K562 (cell line): ENCODE results near the gene MPLKIP. TPM values are rescaled to one million over a fixed set of nuclear protein-coding genes. Genes with fewer than 3 reads are reported as not detected.
A peak's percentile ranks its signal among the peaks of the same experiment; 100 is the strongest.

Experiments used
- BMI1 ChIP-seq: fragments of 150-350 bp; IDR thresholded peaks from 2 replicates; pipeline ENCODE4 v1.6.1; 2014; ENCODE audit warnings: low read length
- CEBPG ChIP-seq, 3 experiments: fragments of 200-800 bp in 1 of 3; sonication (Bioruptor generic) in 1 of 3; sonication (generic) in 1 of 3; formaldehyde crosslinking in 1 of 3; IDR thresholded peaks in 2 of 3; conservative IDR thresholded peaks in 1 of 3; 2 replicates each; pipeline versions ENCODE4 v1.6.1 to v1.8.0; 2016 to 2022; ENCODE audit warnings: missing compliant biosample characterization in 2 of 3, missing genetic modification characterization in 2 of 3, mild to moderate bottlenecking in 1 of 3, missing genetic modification reagents in 1 of 3
- CHD4 ChIP-seq: fragments of 200-600 bp; sonication (generic); IDR thresholded peaks from 3 replicates; pipeline ENCODE4 v1.6.1; 2012; ENCODE audit warnings: low read depth, mild to moderate bottlenecking, mixed read lengths, low read length, inconsistent platforms; ENCODE audit not compliant: insufficient read depth, insufficient replicate concordance, poor library complexity, severe bottlenecking
- CREBBP ChIP-seq: IDR thresholded peaks from one replicate; pipeline ENCODE4 v1.6.1; 2012; ENCODE audit warnings: low read depth, mild to moderate bottlenecking, control low read depth, inconsistent platforms, low read length
- EP400 ChIP-seq: fragments of 450-650 bp; IDR thresholded peaks from 2 replicates; pipeline ENCODE4 v1.6.1; 2017; ENCODE audit warnings: antibody characterized with exemption, mild to moderate bottlenecking, moderate library complexity
- FOXK1 ChIP-seq: sonication (generic); formaldehyde crosslinking; IDR thresholded peaks from 2 replicates; pipeline ENCODE4 v1.8.0; 2022; ENCODE audit warnings: missing genetic modification reagents, mild to moderate bottlenecking, borderline replicate concordance
- FOXM1 ChIP-seq, 2 experiments: fragments of 450-650 bp in 1 of 2; sonication (generic) in 1 of 2; formaldehyde crosslinking in 1 of 2; IDR thresholded peaks; 2 replicates each; pipeline versions ENCODE4 v1.6.1 to v1.9.0; 2017 to 2022; ENCODE audit warnings: low read depth in 2 of 2, mild to moderate bottlenecking in 2 of 2, missing genetic modification reagents in 1 of 2, moderate library complexity in 1 of 2
- KLF13 ChIP-seq: fragments of 450-650 bp; IDR thresholded peaks from 2 replicates; pipeline ENCODE4 v1.6.1; 2016; ENCODE audit warnings: missing genetic modification characterization, low read depth, mild to moderate bottlenecking, missing compliant biosample characterization, moderate library complexity, borderline replicate concordance
- NR3C1 ChIP-seq: sonication (generic); formaldehyde crosslinking; IDR thresholded peaks from 2 replicates; pipeline ENCODE4 v1.8.1; 2022; ENCODE audit warnings: missing genetic modification reagents
- PHF20 ChIP-seq: fragments of 450-650 bp; IDR thresholded peaks from 2 replicates; pipeline ENCODE4 v1.6.1; 2018; ENCODE audit not compliant: partially characterized antibody
- RBBP5 ChIP-seq: fragments of 200-600 bp; sonication (generic); IDR thresholded peaks from 2 replicates; pipeline ENCODE4 v1.6.1; 2012; ENCODE audit warnings: borderline replicate concordance, mild to moderate bottlenecking, low read length, control low read depth, inconsistent platforms; ENCODE audit not compliant: insufficient read depth, poor library complexity, severe bottlenecking
- SAFB ChIP-seq: fragments of 200-400 bp; formaldehyde crosslinking; IDR thresholded peaks from 2 replicates; pipeline ENCODE4 v1.6.1; 2017; ENCODE audit warnings: low read depth, low read length, borderline replicate concordance
- SIN3A ChIP-seq, 2 experiments: fragments of 150-350 bp in 1 of 2; IDR thresholded peaks; 2 replicates each; pipeline ENCODE4 v1.6.1; 2011 to 2016; ENCODE audit warnings: borderline replicate concordance in 2 of 2, low read depth in 2 of 2, low read length in 2 of 2, mild to moderate bottlenecking in 2 of 2, moderate library complexity in 2 of 2; ENCODE audit not compliant: control insufficient read depth in 1 of 2
- SIX5 ChIP-seq, 2 experiments: IDR thresholded peaks; 2 replicates each; pipeline ENCODE4 v1.6.1; 2011; ENCODE audit warnings: low read length in 2 of 2, borderline replicate concordance in 1 of 2, low read depth in 1 of 2, mild to moderate bottlenecking in 1 of 2, moderate library complexity in 1 of 2; ENCODE audit not compliant: insufficient read depth in 1 of 2
- SMAD4 ChIP-seq: fragments of 250-450 bp; sonication (Bioruptor Pico); conservative IDR thresholded peaks from 2 replicates; pipeline ENCODE4 v1.8.0; 2021; ENCODE audit warnings: inconsistent platforms, mild to moderate bottlenecking, moderate library complexity
- STAT5A ChIP-seq: IDR thresholded peaks from 2 replicates; pipeline ENCODE4 v1.6.1; 2012; ENCODE audit warnings: low read length, inconsistent platforms, borderline replicate concordance
- ZC3H11A ChIP-seq: IDR thresholded peaks from 2 replicates; pipeline ENCODE4 v1.6.1; 2012; ENCODE audit warnings: low read depth, low read length, improper control_type of control experiment
- ZKSCAN1 ChIP-seq: fragments of 150-350 bp; IDR thresholded peaks from 2 replicates; pipeline ENCODE4 v1.6.1; 2016; ENCODE audit warnings: low read depth, low read length
- polyA plus RNA-seq, 8 experiments: library from polyadenylated mRNA; depleted of rRNA in 4 of 8; stranded (reverse) in 5 of 8; unstranded in 3 of 8; fragments of >200 nt; fragmentation: Nextera tagmentation in 2 of 8; fragmentation: Illumina TruSeq in 1 of 8; extraction: Ambion mirVana in 2 of 8; extraction: Trizol in 1 of 8; gene quantifications; 2 replicates each; pipeline versions ENCODE4 v1.2.1 to v1.2.3, GENCODE V29; 2011 to 2014; ENCODE audit warnings: inconsistent platforms in 1 of 8, missing spikeins in 1 of 8
- total RNA-seq, 7 experiments: library from RNA; depleted of rRNA in 6 of 7; stranded (reverse); fragments of >200 nt in 6 of 7; fragmentation: Illumina TruSeq in 2 of 7; extraction: Trizol in 2 of 7; gene quantifications; 2 replicates each; pipeline versions ENCODE4 v1.2.1 to v1.2.3, GENCODE V29; 2011 to 2021; ENCODE audit warnings: low replicate concordance in 1 of 7
- TF ChIP-seq, protein P1 (sequence below): sonication (generic); formaldehyde crosslinking; IDR thresholded peaks from 2 replicates; pipeline ENCODE4 v1.8.1; 2023; ENCODE audit warnings: mild to moderate bottlenecking, missing genetic modification reagents, moderate library complexity
- TF ChIP-seq, protein P2 (sequence below): fragments of 450-650 bp; formaldehyde crosslinking; IDR thresholded peaks from 2 replicates; pipeline ENCODE4 v1.4.0; 2020; ENCODE audit warnings: mild to moderate bottlenecking, moderate library complexity
- TF ChIP-seq, protein P3 (sequence below): IDR thresholded peaks from 3 replicates; pipeline ENCODE4 v1.6.1; 2011; ENCODE audit warnings: borderline replicate concordance, mild to moderate bottlenecking; ENCODE audit not compliant: insufficient read length, insufficient read depth

The MPLKIP gene
- total and polyA plus RNA-seq, 9 of the 15 experiments (the other 6 are each of a cell fraction or from before 2014, with no cell fraction given), result 5.6 to 127 (median 44.2) TPM

DNA sequence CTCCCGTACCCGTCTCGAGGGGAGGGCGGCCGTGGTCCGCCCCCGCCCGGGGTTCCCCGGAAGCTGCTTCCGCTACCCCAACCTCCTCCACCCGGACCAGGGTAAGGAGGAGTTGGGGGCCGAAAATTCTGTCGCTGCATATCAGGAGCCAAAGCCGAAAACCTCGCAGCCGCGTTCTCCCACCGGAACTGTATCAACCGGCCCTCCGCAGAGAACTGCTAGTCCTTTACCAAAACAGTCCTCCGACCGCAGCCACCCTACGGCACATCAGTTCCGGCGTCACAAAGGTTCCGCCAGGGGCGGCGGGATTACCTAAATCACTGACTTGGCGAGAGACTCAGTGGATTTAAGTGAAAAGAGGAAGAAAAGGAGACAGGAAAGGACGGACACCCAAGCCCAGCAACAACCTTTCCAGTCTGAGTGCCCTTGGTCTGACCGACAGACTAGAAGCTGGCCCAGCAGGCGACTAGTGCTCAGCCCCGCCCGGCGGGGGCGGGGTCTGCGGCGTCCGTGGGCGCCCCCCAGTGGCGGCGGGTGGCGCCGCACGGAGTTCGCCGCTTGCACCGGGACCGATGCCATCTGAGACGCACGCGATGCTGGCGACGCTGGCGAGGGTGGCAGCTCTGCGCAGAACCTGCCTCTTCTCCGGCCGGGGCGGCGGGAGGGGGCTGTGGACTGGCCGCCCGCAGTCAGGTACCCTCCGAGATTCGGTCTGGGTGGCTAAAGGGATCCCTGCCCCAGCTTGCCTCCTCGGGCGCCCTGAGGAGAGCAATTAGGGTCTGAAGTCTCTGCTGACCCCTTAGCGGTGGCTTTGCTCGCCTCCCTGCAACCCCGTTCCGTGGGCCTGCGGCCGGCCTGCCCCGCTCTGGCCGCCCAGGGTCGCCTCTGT, at the start of gene MPLKIP, which contains the start of gene SUGCT (continued):
- TF ChIP-seq FOXK1 (CRISPR knock-in tag) (no peak), SIX5 (IDR thresholded peaks at IDR 0.05; ENCODE audit: borderline replicate concordance in 1 of 2, insufficient read depth in 1 of 2, low read depth in 1 of 2, low read length in 2 of 2) (peak; percentile 47 to 52; a peak in 2 of 4 replicates), CEBPG (CRISPR knock-in tag; IDR thresholded peaks at IDR 0.05) (no peak), CEBPG (tag; conservative IDR thresholded peaks at IDR 0.05 in 1 of 2, IDR thresholded peaks at IDR 0.05 in 1 of 2) (no peak), NR3C1 (CRISPR knock-in tag) (peak; percentile 82), FOXM1 (IDR thresholded peaks at IDR 0.05; ENCODE audit: low read depth) (peak; percentile 71), FOXM1 (CRISPR knock-in tag; IDR thresholded peaks at IDR 0.05; ENCODE audit: low read depth) (no peak), KLF13 (tag) (peak; percentile 100), RBBP5 (peak; percentile 99), SIN3A (IDR thresholded peaks at IDR 0.05; ENCODE audit: borderline replicate concordance in 2 of 2, control insufficient read depth in 1 of 2, low read depth in 2 of 2, low read length in 2 of 2) (peak; percentile 61 to 87; a peak in 3 of 4 replicates), ZKSCAN1 (0 out of 2 replicates have a peak, but pooled peaks have one; percentile 9), BMI1 (peak; percentile 26; the same call in 1 of the 2 replicates), CREBBP (no peak), SAFB (no peak), SMAD4 (CRISPR knock-in tag) (peak; percentile 78), ZC3H11A (peak; percentile 81; the same call in 1 of the 2 replicates), STAT5A (peak; percentile 34; the same call in 1 of the 2 replicates), CHD4 (no peak), PHF20 (peak; percentile 89), EP400 (peak; percentile 88)
- TF ChIP-seq, protein P1, sequence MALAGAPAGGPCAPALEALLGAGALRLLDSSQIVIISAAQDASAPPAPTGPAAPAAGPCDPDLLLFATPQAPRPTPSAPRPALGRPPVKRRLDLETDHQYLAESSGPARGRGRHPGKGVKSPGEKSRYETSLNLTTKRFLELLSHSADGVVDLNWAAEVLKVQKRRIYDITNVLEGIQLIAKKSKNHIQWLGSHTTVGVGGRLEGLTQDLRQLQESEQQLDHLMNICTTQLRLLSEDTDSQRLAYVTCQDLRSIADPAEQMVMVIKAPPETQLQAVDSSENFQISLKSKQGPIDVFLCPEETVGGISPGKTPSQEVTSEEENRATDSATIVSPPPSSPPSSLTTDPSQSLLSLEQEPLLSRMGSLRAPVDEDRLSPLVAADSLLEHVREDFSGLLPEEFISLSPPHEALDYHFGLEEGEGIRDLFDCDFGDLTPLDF (CRISPR knock-in tag), result no peak
- TF ChIP-seq, protein P2, sequence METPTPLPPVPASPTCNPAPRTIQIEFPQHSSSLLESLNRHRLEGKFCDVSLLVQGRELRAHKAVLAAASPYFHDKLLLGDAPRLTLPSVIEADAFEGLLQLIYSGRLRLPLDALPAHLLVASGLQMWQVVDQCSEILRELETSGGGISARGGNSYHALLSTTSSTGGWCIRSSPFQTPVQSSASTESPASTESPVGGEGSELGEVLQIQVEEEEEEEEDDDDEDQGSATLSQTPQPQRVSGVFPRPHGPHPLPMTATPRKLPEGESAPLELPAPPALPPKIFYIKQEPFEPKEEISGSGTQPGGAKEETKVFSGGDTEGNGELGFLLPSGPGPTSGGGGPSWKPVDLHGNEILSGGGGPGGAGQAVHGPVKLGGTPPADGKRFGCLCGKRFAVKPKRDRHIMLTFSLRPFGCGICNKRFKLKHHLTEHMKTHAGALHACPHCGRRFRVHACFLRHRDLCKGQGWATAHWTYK, result peak; percentile 52; the same call in 1 of the 2 replicates
- TF ChIP-seq, protein P3, sequence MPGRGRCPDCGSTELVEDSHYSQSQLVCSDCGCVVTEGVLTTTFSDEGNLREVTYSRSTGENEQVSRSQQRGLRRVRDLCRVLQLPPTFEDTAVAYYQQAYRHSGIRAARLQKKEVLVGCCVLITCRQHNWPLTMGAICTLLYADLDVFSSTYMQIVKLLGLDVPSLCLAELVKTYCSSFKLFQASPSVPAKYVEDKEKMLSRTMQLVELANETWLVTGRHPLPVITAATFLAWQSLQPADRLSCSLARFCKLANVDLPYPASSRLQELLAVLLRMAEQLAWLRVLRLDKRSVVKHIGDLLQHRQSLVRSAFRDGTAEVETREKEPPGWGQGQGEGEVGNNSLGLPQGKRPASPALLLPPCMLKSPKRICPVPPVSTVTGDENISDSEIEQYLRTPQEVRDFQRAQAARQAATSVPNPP, result no peak
